DND-41 (cell line): Measurements from ENCODE around the gene PDIK1L.

Source experiments
- ATAC-seq: fragments of 200-7000 bp; cut with Tn5 transposase; 3 replicates; pipeline ENCODE4 v1.9.1; 2021; ENCODE audit warnings: low read depth; ENCODE audit not compliant: insufficient read depth
- DNase-seq: peaks from one replicate; pipeline ENCODE4 v3.0.0-alpha.2; 2020
- H2AFZ ChIP-seq: 2 replicates; pipeline ENCODE4 v1.6.0; 2012; ENCODE audit warnings: low read depth, low read length
- H3K27ac ChIP-seq: 2 replicates; pipeline ENCODE4 v1.5.1; 2012; ENCODE audit warnings: low read length, inconsistent platforms
- H3K27me3 ChIP-seq: fragments of 200-600 bp; sonication (generic); 2 replicates; pipeline ENCODE4 v1.6.0; 2012; ENCODE audit warnings: low read length, mild to moderate bottlenecking, inconsistent platforms; ENCODE audit not compliant: insufficient read depth, poor library complexity
- H3K36me3 ChIP-seq: 2 replicates; pipeline ENCODE4 v1.5.1; 2012; ENCODE audit warnings: low read length, inconsistent platforms; ENCODE audit not compliant: insufficient read depth
- H3K4me1 ChIP-seq: 2 replicates; pipeline ENCODE4 v1.5.1; 2012; ENCODE audit warnings: mild to moderate bottlenecking, low read length; ENCODE audit not compliant: insufficient read depth
- H3K4me2 ChIP-seq: 2 replicates; pipeline ENCODE4 v1.6.0; 2012; ENCODE audit warnings: mild to moderate bottlenecking, moderate library complexity, low read length, inconsistent platforms; ENCODE audit not compliant: insufficient read depth
- H3K4me3 ChIP-seq, 2 experiments: fragments of 200-600 bp in 1 of 2; shearing (Covaris generic) in 1 of 2; 2 replicates each; pipeline ENCODE4 v1.5.1; 2012 to 2016; ENCODE audit warnings: inconsistent platforms in 2 of 2, low read length in 2 of 2, mild to moderate bottlenecking in 2 of 2, low read depth in 1 of 2, moderate library complexity in 1 of 2
- H3K79me2 ChIP-seq: 2 replicates; pipeline ENCODE4 v1.6.0; 2012; ENCODE audit warnings: low read length, inconsistent platforms; ENCODE audit not compliant: insufficient read depth
- H3K9ac ChIP-seq: 2 replicates; pipeline ENCODE4 v1.6.0; 2012; ENCODE audit warnings: low read depth, mild to moderate bottlenecking, inconsistent platforms, low read length, moderate library complexity
- H3K9me3 ChIP-seq: 2 replicates; pipeline ENCODE4 v1.5.1; 2012; ENCODE audit warnings: low read length, moderate library complexity, mild to moderate bottlenecking, inconsistent platforms; ENCODE audit not compliant: insufficient read depth, severe bottlenecking
- H4K20me1 ChIP-seq: 2 replicates; pipeline ENCODE4 v1.6.0; 2012; ENCODE audit warnings: low read length; ENCODE audit not compliant: insufficient read depth
- EZH2 ChIP-seq: IDR thresholded peaks from 3 replicates; pipeline ENCODE4 v1.6.1; 2012; ENCODE audit warnings: borderline replicate concordance, low read depth, mild to moderate bottlenecking, moderate library complexity, low read length, inconsistent platforms; ENCODE audit not compliant: severe bottlenecking
- TF ChIP-seq, protein P1 (sequence below): IDR thresholded peaks from 2 replicates; pipeline ENCODE4 v1.5.1; 2012; ENCODE audit warnings: borderline replicate concordance, low read length, moderate library complexity, mild to moderate bottlenecking; ENCODE audit not compliant: poor library complexity, severe bottlenecking; ENCODE audit errors: extremely low read depth

PDIK1L gene

DNA sequence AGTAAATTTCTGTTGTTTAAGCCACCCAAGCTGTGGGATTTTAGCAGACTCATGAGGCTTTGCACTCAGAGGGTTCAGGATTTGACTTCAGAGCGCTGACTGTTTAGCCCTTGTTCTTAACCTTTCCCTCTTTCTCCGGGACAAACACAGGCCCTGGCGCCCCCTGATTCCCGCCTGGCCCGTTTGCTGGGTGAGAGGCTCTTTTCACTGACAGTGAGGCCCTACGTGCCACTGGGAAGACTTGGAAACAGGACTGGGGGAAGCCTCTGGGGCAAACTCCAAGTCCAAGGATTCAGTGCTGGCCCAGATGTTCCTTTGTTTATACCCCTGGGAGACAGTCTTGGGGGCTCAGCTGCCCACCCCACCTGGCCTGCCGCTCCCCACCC is 32.5 kb upstream of the PDIK1L start:
- Histone ChIP-seq H3K27ac (no peak overlapping the region), H3K9ac (no peak overlapping the region), H3K36me3 (no peaks in the 10 kb centered on the region), H3K9me3 (no peaks in the 10 kb centered on the region), H3K27me3 (peaks cover 12% of the 10 kb centered on the region), H3K79me2 (no peaks in the 10 kb centered on the region), H3K4me2 (no peak overlapping the region), H3K4me3 (no peak overlapping the region), H4K20me1 (0 out of 2 replicates have a peak, but pooled peaks cover 3% of the 10 kb centered on the region), H2AFZ (no peak overlapping the region), H3K4me1 (no peaks in the 10 kb centered on the region)
- TF ChIP-seq, protein P1, sequence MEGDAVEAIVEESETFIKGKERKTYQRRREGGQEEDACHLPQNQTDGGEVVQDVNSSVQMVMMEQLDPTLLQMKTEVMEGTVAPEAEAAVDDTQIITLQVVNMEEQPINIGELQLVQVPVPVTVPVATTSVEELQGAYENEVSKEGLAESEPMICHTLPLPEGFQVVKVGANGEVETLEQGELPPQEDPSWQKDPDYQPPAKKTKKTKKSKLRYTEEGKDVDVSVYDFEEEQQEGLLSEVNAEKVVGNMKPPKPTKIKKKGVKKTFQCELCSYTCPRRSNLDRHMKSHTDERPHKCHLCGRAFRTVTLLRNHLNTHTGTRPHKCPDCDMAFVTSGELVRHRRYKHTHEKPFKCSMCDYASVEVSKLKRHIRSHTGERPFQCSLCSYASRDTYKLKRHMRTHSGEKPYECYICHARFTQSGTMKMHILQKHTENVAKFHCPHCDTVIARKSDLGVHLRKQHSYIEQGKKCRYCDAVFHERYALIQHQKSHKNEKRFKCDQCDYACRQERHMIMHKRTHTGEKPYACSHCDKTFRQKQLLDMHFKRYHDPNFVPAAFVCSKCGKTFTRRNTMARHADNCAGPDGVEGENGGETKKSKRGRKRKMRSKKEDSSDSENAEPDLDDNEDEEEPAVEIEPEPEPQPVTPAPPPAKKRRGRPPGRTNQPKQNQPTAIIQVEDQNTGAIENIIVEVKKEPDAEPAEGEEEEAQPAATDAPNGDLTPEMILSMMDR, result no peak
- no peak for TF ChIP-seq EZH2
- DNase-seq, result no peak
- ATAC-seq, result no peak

DNA sequence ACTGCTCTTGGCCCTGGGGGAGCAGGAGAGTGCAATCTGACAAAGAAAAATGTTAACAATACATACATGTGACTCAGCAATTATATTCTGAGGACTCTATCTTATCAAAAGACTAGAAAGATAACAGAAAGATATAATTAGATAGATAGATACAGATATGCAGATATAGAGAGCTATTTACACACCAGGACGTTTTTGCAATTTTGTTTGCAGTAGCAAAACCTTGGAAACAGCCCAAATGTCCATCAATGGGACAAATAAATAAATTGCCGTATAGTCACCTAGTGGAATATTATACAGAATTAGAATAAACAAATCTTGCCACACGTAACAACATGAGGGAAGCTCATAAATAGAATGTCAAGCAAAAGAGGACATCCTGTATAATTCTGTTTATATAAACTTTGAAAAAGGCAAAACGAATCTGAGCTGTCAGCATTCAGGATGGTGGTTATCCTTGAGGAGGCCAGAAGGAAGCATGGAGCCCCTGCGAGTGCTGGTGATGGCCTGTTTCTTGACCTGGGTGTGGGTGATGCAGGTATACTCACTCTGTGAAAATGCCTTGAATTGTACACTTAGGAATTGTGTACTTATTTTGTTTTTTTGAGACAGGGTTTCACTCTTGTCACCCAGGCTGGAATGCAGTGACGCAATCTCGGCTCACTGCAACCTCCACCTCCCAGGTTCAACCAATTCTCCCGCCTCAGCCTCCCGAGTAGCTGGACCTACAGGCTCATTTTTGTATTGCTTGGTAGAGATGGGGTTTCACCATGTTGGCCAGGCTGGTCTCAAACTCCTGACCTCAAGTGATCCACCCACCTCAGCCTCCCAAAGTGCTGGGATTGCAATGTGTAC is 31.4 kb upstream of the PDIK1L start:
- DNase-seq (no peak), ATAC-seq (no peak)
- H3K4me1 ChIP-seq, result no peaks in the 10 kb centered on the region
- peaks cover 16% of the 10 kb centered on the region for H3K27me3 ChIP-seq
- no peak overlapping the region; the same call in 1 of the 2 replicates for H2AFZ ChIP-seq
- H3K4me2 ChIP-seq, result no peak overlapping the region
- TF ChIP-seq EZH2, result no peak
- TF ChIP-seq, protein P1, result no peak
- H4K20me1 ChIP-seq, result 0 out of 2 replicates have a peak, but pooled peaks cover 3% of the 10 kb centered on the region
- no peak overlapping the region for H3K9ac ChIP-seq
- no peak overlapping the region for H3K4me3 ChIP-seq
- H3K9me3 ChIP-seq, result no peaks in the 10 kb centered on the region
- H3K27ac ChIP-seq, result no peak overlapping the region
- no peaks in the 10 kb centered on the region for H3K79me2 ChIP-seq
- H3K36me3 ChIP-seq, result no peaks in the 10 kb centered on the region

DNA sequence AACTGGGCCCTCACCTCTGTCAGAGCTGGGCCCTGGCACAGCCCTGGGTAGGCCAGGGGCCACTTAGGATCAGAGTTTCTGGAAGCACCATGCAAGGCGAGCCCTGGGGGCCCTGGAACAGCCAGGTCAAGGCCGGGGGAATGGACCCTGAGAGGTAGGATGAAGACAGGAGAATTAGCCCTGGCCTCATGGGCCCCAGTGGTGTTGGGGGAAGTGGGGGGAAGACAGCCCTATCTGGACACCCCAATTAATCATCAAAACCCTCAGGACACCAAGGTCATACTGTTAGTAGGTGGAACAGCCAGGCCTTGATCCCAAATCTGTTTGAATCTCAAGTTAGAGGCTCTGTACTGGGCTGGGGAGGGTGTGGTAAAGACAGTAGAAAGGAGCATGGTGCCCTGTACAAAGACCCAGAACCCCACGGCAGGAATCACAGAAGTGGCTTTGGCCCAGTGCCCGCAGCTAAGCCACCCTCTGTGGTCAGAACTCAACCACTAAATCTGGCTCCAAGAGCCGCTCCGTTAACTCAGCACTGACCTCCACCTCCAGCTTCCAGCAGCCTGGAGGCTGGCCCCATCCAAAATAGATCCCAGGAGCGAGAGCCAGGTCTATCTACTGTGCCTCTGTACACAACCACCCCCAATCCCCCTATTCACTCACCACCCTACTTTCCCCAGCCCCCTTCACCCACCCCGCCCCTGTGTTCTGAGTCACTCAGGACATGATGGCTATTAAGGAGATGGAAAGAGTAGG is 30.2 kb upstream of the PDIK1L start:
- TF ChIP-seq, protein P1, result no peak
- no peak for TF ChIP-seq EZH2
- ATAC-seq, result no peak
- Histone ChIP-seq H3K4me1 (no peaks in the 10 kb centered on the region), H3K27ac (no peak overlapping the region), H2AFZ (no peak overlapping the region), H3K4me2 (no peak overlapping the region), H4K20me1 (no peaks in the 10 kb centered on the region), H3K4me3 (no peak overlapping the region), H3K36me3 (no peaks in the 10 kb centered on the region), H3K9me3 (no peaks in the 10 kb centered on the region), H3K27me3 (peaks cover 15% of the 10 kb centered on the region), H3K9ac (no peak overlapping the region), H3K79me2 (no peaks in the 10 kb centered on the region)
- DNase-seq, result no peak
